GM10266 (cell line): ENCODE results near the gene CRX.

Experiments
- DNase-seq: peaks from one replicate; pipeline ENCODE4 v3.0.0; 2012; ENCODE audit errors: extremely low spot score
- TF ChIP-seq, protein P1 (sequence below): IDR thresholded peaks from 2 replicates; pipeline ENCODE4 v1.5.1; 2012; ENCODE audit warnings: mild to moderate bottlenecking, low read depth; ENCODE audit not compliant: control insufficient read depth, insufficient read depth; ENCODE audit errors: missing control alignments

The CRX gene

DNA sequence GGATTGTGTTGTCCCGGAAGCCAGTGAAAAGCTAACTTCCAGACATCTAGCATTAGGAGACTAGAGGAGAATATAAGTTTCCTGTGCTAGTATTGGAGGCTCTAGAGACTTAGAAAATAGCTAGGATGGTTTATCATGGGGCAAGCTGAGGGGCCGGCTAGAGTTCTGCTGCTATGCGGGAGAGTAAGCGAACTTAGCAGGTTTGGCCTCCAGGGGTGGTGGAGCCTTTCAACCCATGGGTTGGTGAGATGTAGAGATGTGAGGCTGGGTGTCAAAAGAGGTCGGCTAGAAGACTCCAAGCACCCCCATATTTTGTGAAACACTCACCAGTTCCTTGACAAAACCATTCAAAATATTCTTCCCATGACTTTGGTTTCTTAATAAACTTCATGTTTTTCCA, 60.0 kb downstream of the CRX start:
- DNase-seq: no peak
- TF ChIP-seq, protein P1, sequence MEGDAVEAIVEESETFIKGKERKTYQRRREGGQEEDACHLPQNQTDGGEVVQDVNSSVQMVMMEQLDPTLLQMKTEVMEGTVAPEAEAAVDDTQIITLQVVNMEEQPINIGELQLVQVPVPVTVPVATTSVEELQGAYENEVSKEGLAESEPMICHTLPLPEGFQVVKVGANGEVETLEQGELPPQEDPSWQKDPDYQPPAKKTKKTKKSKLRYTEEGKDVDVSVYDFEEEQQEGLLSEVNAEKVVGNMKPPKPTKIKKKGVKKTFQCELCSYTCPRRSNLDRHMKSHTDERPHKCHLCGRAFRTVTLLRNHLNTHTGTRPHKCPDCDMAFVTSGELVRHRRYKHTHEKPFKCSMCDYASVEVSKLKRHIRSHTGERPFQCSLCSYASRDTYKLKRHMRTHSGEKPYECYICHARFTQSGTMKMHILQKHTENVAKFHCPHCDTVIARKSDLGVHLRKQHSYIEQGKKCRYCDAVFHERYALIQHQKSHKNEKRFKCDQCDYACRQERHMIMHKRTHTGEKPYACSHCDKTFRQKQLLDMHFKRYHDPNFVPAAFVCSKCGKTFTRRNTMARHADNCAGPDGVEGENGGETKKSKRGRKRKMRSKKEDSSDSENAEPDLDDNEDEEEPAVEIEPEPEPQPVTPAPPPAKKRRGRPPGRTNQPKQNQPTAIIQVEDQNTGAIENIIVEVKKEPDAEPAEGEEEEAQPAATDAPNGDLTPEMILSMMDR: no peak

DNA sequence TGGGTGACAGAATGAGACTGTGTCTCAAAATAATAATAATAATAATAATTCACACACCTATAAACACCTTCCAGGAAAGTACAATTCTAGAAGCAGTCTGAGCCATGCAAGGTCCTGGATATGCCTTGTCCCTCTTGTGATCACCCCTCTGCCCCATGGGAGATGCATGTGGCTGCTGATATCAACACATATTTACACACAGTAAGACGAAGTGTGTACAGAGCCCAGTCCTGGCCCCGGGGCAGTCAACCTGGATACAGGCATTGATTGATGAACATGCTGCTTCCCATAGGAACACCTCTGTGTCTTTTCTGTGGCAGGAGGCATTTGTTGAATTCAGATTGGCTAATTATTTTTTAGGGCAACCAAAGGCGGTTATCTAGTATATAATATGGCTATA, 61.2 kb downstream of the CRX start:
- TF ChIP-seq, protein P1: no peak
- DNase-seq: no peak

DNA sequence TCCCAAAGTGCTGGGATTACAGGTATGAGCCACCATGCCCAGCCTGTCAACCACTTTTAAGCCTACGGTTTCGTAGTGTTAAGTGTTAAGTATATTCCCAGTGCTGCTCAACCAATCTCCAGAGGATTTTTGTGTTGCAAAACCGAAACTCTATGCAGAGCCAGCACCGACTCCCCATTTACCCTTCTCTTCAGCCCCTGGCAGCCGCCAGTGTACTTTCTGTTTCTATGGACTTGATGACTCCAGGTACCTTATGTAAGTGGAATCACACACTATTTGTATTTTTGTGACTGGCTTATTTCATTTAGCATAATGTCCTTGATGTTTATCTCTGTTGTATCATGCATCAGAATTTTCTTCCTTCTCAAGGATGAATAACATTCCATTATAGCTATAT, 63.3 kb downstream of the CRX start:
- TF ChIP-seq, protein P1: no peak
- DNase-seq: no peak

DNA sequence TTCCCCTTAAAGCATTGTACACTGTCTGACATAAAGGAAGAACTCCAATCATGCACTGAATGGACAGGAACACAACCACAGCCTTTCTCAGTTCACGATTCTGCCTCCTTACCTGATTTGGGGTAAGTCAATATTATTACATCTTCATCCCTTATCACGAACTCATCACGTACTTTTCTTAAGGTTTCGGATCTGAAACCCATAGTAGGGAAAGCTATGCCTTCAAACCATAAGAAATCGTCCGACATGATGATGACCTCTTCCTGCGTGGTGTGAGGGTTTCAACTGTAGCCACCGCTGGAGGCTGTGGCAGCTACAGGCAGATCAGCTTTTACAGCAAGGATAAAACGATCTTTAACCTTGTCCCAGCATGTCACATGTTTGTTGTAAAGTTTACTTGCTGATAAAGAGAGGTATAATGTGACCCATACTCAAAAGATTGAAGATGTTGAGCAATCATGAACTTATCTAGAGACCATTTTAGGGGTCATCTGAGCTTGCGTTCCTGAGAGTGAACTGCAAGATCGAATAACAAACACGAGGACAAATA, 64.3 kb downstream of the CRX start, which contains the start of gene SULT2A1:
Gene SULT2A1 (minus strand): TSS at position 306 of the 550 bp plus-strand sequence. CDS start 58 bp downstream, at position 248.
- DNase-seq: no peak

DNA sequence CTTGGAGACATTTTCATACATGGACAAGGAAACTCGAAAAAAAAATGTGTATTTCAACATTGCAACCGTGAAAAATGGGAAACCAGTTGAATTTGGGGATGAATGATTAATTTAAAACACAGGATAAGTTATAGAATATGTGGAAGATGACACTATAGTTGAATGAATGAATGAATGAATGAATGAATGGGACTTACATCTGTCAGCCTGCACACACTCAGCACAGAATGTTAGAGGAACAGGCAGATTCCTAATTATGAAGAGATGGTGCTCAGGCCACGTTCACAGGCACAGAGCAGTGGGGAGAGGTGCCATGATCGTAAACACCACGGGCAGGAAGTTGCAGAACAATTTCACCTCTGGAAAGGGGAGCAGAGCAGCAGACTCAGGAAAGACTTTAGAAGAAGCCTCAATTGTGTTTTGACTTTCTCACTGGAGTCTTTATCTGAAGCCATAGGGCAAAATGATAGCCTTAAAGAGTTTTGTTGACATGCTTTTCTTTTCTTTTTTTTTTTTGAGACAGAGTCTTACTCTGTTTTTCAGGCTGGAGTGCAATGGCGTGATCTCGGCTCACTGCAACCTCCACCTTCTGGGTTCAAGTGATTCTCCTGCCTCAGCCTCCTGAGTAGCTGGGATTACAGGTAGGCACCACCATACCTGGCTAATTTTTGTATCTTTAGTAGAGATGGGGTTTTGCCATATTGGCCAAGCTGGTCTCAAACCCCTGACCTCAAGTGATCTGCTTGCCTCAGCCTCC, 69.3 kb downstream of the CRX start:
- TF ChIP-seq, protein P1: no peak
- no peak for DNase-seq

More for the DNA sequence above, 64.3 kb downstream of the CRX start, which contains the start of gene SULT2A1:
- TF ChIP-seq, protein P1: no peak

DNA sequence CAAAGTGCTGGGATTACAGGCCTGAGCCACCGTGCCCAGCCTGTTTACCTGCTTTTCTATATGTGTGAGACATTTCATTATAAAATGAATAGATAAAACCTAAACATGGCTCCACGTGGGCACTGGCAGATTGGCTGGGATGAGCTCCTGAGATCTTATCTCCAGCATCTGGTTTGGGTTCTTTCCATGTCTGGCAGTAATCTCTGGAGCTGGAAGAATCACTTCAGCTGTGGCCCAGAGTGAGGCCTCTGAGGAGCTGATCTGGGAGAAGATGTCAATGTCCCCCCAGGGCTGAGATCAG, 69.8 kb downstream of the CRX start:
- no peak for DNase-seq
- TF ChIP-seq, protein P1: no peak
